Measurements from ENCODE around the gene IMPG2.

Gene IMPG2

DNA sequence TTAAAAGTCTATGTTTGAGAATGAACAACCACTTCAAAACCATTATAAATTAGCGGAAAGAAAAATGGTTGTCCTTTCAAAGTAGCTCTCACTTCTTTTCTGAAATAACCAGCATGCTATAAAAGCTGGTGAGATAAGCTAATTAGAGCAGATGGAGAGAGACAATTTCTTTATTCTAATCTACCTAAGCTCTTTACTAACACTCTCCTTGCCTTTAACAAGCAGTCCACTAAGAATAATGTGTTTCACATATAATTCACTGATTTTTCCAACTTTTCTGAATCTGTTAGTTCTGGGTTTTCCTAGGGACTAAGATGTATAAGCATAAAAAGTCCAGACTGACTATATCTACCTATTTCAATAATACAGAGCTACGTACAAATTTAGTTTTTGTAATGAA lies at the start of gene IMPG2:
TSS of gene IMPG2 (minus strand) at position 101 of the 400 bp plus-strand sequence. CDS start 203 bp downstream, outside the sequence.
- no peak for DNase-seq

- no peak for DNase-seq
These were observed 42.0 kb upstream of the IMPG2 start for GRCh38 chr3:101362406-101362805.

- DNase-seq = no peak
These were observed 31.5 kb upstream of the IMPG2 start for GRCh38 chr3:101351829-101352228.

- DNase-seq = no peak
These were observed 20.2 kb upstream of the IMPG2 start for GRCh38 chr3:101340591-101340990.

DNA sequence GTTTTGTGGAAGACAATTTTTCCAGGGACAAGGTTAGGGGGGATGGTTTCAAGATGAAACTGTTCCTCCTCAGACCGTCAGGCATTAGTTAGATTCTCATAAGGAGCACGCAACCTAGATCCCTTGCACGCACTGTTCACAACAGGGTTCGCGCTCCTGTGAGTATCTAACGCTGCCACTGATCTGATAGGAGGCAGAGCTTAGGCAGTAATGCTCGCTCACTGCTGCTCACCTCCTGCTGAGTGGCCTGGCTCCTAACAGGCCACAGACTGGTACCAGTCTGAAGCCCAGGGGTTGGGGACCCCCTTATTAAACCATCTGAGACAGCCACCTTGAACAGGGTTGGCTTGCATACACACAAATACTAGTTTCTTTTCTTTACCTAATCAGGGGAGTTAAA lies 13.5 kb upstream of the IMPG2 start:
- DNase-seq = no peak

- no peak for DNase-seq
These were observed 8.8 kb upstream of the IMPG2 start for GRCh38 chr3:101329016-101329673.

- no peak for DNase-seq
These were observed 5.2 kb upstream of the IMPG2 start for GRCh38 chr3:101325393-101326134.

DNA sequence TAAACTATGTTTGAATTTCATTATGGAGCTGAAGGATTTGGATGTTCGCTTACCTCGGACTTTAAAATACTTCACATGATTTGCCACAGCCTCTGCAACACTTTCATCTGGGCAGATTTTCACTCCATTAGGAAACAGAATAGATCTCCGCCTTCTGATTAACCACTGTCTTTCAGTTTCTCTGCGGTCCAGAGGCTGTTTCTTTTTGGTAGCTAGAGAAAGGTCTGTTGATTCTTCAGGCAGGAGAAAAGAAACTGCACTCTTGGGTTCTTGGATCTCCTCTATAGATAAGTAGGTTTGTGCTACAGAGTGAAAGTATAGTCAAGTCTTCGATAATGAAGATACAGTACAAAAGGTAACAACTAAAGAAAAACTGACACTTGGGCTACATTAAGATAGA lies 844 bp downstream of the IMPG2 start:
- no peak for DNase-seq

GRCh38 chr3:101312545-101312944 lies 7.8 kb downstream of the IMPG2 start:
- no peak for DNase-seq

DNA sequence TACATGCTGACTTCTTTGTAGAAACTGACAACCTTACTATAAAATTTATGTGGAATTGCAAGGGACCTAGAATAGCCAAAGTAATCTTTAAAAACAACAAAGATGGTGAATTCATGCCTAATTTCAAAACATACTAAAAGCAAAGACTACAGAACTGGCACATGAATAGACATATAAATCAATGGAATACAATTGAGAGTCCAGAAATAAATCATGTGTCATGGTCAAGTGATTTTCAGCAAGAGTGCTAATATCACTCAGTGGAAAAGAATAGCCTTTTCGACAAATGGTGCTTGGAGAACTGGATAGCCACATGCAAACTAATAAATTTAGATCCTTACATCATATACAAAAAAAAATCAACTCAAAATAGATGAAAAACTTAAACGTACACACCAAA lies 8.7 kb downstream of the IMPG2 start:
- DNase-seq = no peak

DNA sequence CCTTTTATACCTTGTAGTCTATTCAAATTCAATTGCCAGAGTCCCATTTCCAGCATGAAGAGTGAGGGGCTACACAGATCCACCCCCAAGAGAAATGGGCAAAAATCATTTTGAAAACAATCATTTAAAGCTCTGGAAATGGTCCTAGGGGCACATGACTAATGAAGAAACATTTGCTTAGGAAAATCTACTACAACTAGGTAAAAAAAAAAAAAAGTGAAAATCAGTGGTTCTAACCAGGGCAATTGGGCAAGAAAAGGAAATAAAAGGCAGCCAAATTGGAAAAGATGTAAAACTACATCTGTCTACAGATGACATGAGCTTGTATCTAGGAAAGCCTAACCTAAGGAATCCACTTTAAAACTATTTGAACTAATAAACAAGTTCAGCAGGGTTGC lies 9.4 kb downstream of the IMPG2 start:
- no peak for DNase-seq

- DNase-seq = peak in 1 of 2 experiments; percentile 2
These were observed 12.1 kb downstream of the IMPG2 start for GRCh38 chr3:101308147-101308772.

DNA sequence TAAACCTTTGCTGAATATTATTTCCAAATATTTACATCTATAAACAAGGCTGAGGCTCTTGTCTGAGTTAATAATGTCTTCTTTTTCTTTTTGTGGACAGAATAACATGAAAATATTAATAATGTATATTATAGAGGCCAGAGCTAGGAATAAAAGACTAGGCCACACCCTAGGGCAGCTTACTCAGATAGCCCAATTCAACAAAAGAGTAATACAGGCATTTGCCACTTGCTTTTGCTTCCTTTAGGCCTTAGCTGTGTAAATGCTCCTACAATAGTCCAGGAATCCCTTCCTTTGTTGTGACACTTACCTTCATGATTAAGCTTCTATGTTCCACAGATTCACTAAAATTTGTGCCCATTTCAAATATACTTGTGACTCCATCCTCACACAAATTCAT lies 16.5 kb downstream of the IMPG2 start:
- no peak for DNase-seq

DNA sequence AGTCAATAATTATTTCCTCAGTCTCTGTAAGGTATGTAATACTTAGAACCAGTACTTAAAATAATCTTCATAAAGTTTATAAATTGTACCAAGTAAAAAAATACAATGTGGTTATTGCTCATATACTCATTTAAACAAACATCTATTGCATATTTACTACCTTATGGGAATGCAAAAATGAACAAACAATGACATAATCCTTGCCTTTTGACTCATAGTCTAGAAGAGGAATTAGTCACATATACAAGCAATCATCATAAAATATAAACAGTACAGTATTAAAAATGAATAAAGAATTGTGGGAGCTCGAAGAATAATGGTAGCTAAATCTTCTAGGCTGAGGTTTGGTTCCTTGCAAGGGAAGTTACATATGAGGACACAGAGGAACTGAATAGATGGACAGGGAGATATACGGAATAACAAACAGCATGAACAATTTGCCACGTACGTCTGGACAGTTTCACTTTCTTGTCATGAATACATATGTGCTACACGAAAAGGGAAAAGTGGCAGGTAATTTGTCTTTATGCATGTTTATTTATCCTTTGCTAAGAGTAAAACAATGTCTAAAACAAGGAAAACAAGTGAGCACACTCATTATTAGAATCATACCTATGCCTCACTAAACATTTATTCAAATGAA lies 17.2 kb downstream of the IMPG2 start:
- DNase-seq = no peak

- DNase-seq = no peak
These were observed 20.3 kb downstream of the IMPG2 start for GRCh38 chr3:101300073-101300472.

DNA sequence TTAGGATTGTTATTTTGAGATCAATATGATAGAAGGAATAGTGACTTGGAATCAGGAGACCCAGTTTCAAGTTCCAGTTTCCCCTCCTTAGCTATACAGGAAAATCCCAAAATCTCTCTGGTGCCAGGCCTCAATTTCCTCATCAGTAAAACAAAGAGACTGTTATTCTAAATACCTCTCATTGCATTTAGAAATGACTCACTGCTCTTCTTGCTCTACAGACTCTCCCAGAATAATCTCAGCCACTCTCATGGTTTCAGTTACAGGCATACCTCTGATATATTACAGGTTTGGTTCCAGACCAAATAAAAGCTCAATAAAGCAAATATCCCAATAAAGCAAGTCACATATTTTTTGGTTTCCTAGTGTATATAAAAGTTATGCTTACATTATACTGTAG lies 28.3 kb downstream of the IMPG2 start:
- DNase-seq = no peak

GRCh38 chr3:101288294-101288693 lies 32.1 kb downstream of the IMPG2 start:
- DNase-seq = no peak

- DNase-seq = no peak
These were observed 35.6 kb downstream of the IMPG2 start for GRCh38 chr3:101284757-101285156.

- no peak for DNase-seq
These were observed 38.8 kb downstream of the IMPG2 start for GRCh38 chr3:101281521-101282030.

DNA sequence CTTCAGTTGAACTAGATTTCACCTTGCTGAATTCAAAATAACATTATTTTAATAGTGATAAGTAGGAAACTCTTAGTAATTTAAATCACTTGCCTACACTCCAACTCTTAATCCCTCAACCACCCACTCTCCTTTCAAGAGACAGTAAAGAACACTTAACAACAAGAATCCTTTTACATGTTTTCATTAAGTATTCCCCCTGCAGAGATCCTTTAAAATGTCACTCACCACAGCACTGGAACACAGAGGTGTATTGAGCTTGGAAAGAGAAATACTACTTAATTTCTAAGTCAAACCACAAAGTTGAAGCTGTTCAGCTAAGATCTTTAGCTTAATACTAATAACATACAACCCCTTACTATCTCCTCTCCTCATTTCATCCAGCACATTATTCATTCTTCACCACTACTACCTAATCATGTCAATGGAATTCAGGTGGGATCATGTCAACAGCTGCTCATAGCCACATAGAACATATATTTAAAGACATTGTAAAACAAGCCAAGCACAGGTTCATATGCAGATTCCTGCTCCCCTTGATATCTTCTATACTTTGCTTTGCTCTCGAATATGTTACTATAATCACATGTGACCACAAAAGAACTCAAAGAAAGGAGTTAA lies 40.5 kb downstream of the IMPG2 start:
- DNase-seq = no peak

DNA sequence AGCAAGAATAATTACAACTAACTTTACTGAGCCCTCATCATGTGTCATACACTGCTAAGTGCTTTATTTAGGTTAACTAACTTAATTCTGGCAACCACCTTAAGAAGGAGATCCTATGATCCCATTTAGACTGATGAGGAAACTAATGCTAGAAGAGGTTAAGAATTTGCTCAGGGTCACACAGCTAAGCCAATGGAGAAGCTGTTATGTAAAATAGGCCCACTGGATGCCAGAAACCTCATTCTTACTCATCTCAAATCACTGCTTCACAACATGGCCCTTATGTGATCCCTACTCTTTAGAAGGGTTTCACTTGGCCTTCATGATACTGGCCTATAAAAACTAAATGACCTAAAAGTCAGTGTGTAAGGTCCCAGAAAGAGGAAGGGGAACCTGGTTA lies 41.2 kb downstream of the IMPG2 start:
- no peak for DNase-seq

DNA sequence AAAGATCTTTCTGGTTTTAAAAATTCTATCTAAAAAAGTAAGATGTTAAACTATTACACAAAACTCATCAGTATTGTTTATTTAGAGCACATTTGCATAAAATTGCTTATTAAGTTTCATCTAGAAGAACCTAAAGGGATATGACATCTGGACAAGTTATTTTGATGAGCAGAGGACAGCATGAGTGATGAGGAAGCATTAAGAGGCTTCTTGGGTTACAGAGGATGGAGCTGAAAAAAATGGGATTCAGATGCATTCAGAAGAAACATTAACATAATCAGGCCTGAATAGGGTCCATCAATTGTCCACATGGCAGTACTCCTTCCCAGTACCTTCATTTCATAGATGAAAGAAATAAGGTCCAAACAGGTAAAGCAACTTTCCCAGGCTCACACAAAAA lies 41.6 kb downstream of the IMPG2 start:
- no peak for DNase-seq

GRCh38 chr3:101273608-101274007 lies 46.8 kb downstream of the IMPG2 start:
- no peak for DNase-seq
